Measurements from ENCODE around the gene ASTN2.

ASTN2 gene

GRCh38 chr9:116757030-116757429 lies 657.8 kb downstream of the ASTN2 start:
- H3K4me3 ChIP-seq (ENCODE audit: low read length in 2 of 2): no peak overlapping the region
- H4K91ac ChIP-seq (ENCODE audit: low read depth, low read length, poor library complexity): no peak overlapping the region
- peaks cover 0 to 3% (median 0%) of the 10 kb centered on the region in 3 experiments for H3K27me3 ChIP-seq (ENCODE audit: control insufficient read depth in 3 of 3, insufficient read depth in 3 of 3, low read depth in 1 of 3, low read length in 3 of 3)
- DNase-seq (ENCODE audit: low spot score): no peak
- peaks cover 0 to 2% of the 10 kb centered on the region in 2 donors for H3K9me3 ChIP-seq (replicated peaks in 1 of 2; ENCODE audit: control insufficient read depth in 2 of 2, insufficient read depth in 1 of 2, low read depth in 1 of 2, low read length in 2 of 2)
- no peak overlapping the region for H4K8ac ChIP-seq (ENCODE audit: low read depth, low read length)
- no peak overlapping the region for H3K14ac ChIP-seq (ENCODE audit: low read length)
- H2BK120ac ChIP-seq (ENCODE audit: low read depth, low read length): no peak overlapping the region
- no peak overlapping the region for H3K27ac ChIP-seq (replicated peaks; ENCODE audit: low read length)
- H3K4me2 ChIP-seq (ENCODE audit: insufficient read depth, low read length, poor library complexity, severe bottlenecking): no peak overlapping the region
- H2BK5ac ChIP-seq (ENCODE audit: low read length): no peak overlapping the region
- H3K4me1 ChIP-seq (ENCODE audit: control insufficient read depth in 2 of 2, insufficient read depth in 1 of 2, low read depth in 1 of 2, low read length in 2 of 2): peaks cover 0 to 5% of the 10 kb centered on the region in 2 donors
- H3K18ac ChIP-seq (ENCODE audit: low read length): no peak overlapping the region
- H3K36me3 ChIP-seq (replicated peaks in 1 of 2; ENCODE audit: control insufficient read depth in 2 of 2, insufficient read depth in 2 of 2, low read length in 2 of 2): no peaks in the 10 kb centered on the region
- H3K23ac ChIP-seq (ENCODE audit: low read depth, low read length, poor library complexity): no peak overlapping the region
- WGBS, 2 donors (ENCODE audit: extremely low coverage in 2 of 2, insufficient read length in 2 of 2, insufficient replicate concordance in 1 of 2): no CpG with 5 or more reads among the region's 7 CpGs
- no peak overlapping the region for H2BK15ac ChIP-seq (ENCODE audit: low read length)
- no peak overlapping the region for H2AK5ac ChIP-seq (ENCODE audit: low read depth, low read length)
- no peak overlapping the region for H3K9ac ChIP-seq (ENCODE audit: low read depth, low read length, poor library complexity)
- H3K4ac ChIP-seq (ENCODE audit: low read length): no peak overlapping the region
- H2AFZ ChIP-seq (ENCODE audit: low read length): no peak overlapping the region
- H2BK12ac ChIP-seq (ENCODE audit: low read length): no peak overlapping the region
- no peaks in the 10 kb centered on the region for H3K79me1 ChIP-seq (ENCODE audit: low read depth, low read length)

DNA sequence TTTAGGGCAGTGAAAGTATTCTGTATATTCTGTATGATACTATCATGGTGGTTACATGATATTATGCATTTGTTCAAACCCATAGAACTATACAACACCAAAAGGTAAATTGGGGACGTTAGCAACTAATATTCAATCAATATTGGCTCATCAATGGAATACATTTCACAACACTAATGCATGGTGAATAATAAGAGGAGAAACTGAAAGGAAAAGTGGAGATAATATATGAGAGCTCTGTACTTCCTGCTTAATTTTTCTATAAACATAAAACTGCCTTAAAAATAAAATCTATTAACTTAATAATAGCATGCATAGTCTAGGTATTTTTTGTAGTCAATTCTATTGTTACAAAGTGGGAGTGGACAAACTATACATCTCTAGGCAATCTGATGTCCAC lies 661.5 kb downstream of the ASTN2 start:
- Histone ChIP-seq H4K91ac (ENCODE audit: low read depth, low read length, poor library complexity) (no peak overlapping the region), H3K4me2 (ENCODE audit: insufficient read depth, low read length, poor library complexity, severe bottlenecking) (no peak overlapping the region), H3K79me1 (ENCODE audit: low read depth, low read length) (no peaks in the 10 kb centered on the region), H3K36me3 (replicated peaks in 1 of 2; ENCODE audit: control insufficient read depth in 2 of 2, insufficient read depth in 2 of 2, low read length in 2 of 2) (no peaks in the 10 kb centered on the region), H3K9ac (ENCODE audit: low read depth, low read length, poor library complexity) (no peak overlapping the region), H2BK15ac (ENCODE audit: low read length) (no peak overlapping the region), H3K4me1 (ENCODE audit: control insufficient read depth in 2 of 2, insufficient read depth in 1 of 2, low read depth in 1 of 2, low read length in 2 of 2) (no peaks in the 10 kb centered on the region), H2BK12ac (ENCODE audit: low read length) (no peak overlapping the region), H3K23ac (ENCODE audit: low read depth, low read length, poor library complexity) (no peak overlapping the region), H3K14ac (ENCODE audit: low read length) (no peak overlapping the region), H2AFZ (ENCODE audit: low read length) (no peak overlapping the region), H4K8ac (ENCODE audit: low read depth, low read length) (no peak overlapping the region), H3K27me3 (ENCODE audit: control insufficient read depth in 3 of 3, insufficient read depth in 3 of 3, low read depth in 1 of 3, low read length in 3 of 3) (peaks cover 0 to 3% (median 0%) of the 10 kb centered on the region in 3 experiments), H3K4ac (ENCODE audit: low read length) (no peak overlapping the region), H3K9me3 (replicated peaks in 1 of 2; ENCODE audit: control insufficient read depth in 2 of 2, insufficient read depth in 1 of 2, low read depth in 1 of 2, low read length in 2 of 2) (peaks cover 0 to 2% of the 10 kb centered on the region in 2 donors), H3K4me3 (ENCODE audit: low read length in 2 of 2) (no peak overlapping the region), H2BK5ac (ENCODE audit: low read length) (no peak overlapping the region), H3K27ac (replicated peaks; ENCODE audit: low read length) (no peak overlapping the region), H3K18ac (ENCODE audit: low read length) (no peak overlapping the region), H2AK5ac (ENCODE audit: low read depth, low read length) (no peak overlapping the region), H2BK120ac (ENCODE audit: low read depth, low read length) (no peak overlapping the region)
- no peak for DNase-seq (ENCODE audit: low spot score)
- WGBS, 2 donors (ENCODE audit: extremely low coverage in 2 of 2, insufficient read length in 2 of 2, insufficient replicate concordance in 1 of 2): no CpG with 5 or more reads among the region's 1 CpG

DNA sequence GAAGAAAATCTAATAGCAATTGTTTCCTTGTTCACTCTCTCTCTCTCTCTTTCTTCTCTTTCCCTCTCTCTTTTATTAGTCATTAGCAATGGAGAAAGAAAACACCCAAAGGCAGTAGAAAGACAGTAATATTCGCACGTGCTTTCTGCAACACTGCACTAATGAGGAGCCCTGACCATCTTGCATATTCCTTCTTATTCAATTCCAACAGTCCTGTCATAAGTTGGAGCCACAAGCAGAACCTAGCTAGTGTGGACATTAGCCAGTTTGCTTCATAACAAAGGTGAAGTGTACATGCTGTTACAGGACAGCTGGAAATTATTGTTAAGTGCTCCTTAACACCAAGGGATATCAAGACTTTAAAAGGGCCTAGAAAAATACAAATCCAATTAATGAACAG lies 664.3 kb downstream of the ASTN2 start:
- Histone ChIP-seq H3K23ac (ENCODE audit: low read depth, low read length, poor library complexity) (no peak overlapping the region), H3K4me2 (ENCODE audit: insufficient read depth, low read length, poor library complexity, severe bottlenecking) (no peak overlapping the region), H2AK5ac (ENCODE audit: low read depth, low read length) (no peak overlapping the region), H3K4ac (ENCODE audit: low read length) (no peak overlapping the region), H2BK120ac (ENCODE audit: low read depth, low read length) (no peak overlapping the region), H3K36me3 (replicated peaks in 1 of 2; ENCODE audit: control insufficient read depth in 2 of 2, insufficient read depth in 2 of 2, low read length in 2 of 2) (no peaks in the 10 kb centered on the region), H3K27me3 (ENCODE audit: control insufficient read depth in 3 of 3, insufficient read depth in 3 of 3, low read depth in 1 of 3, low read length in 3 of 3) (no peaks in the 10 kb centered on the region), H3K9ac (ENCODE audit: low read depth, low read length, poor library complexity) (no peak overlapping the region), H3K4me1 (ENCODE audit: control insufficient read depth in 2 of 2, insufficient read depth in 1 of 2, low read depth in 1 of 2, low read length in 2 of 2) (peaks cover 0 to 2% of the 10 kb centered on the region in 2 donors), H3K27ac (replicated peaks; ENCODE audit: low read length) (no peak overlapping the region), H2BK12ac (ENCODE audit: low read length) (no peak overlapping the region), H2AFZ (ENCODE audit: low read length) (no peak overlapping the region), H4K8ac (ENCODE audit: low read depth, low read length) (no peak overlapping the region), H3K4me3 (ENCODE audit: low read length in 2 of 2) (no peak overlapping the region), H2BK5ac (ENCODE audit: low read length) (no peak overlapping the region), H3K14ac (ENCODE audit: low read length) (no peak overlapping the region), H3K9me3 (replicated peaks in 1 of 2; ENCODE audit: control insufficient read depth in 2 of 2, insufficient read depth in 1 of 2, low read depth in 1 of 2, low read length in 2 of 2) (no peaks in the 10 kb centered on the region), H4K91ac (ENCODE audit: low read depth, low read length, poor library complexity) (no peak overlapping the region), H2BK15ac (ENCODE audit: low read length) (no peak overlapping the region), H3K79me1 (ENCODE audit: low read depth, low read length) (no peaks in the 10 kb centered on the region), H3K18ac (ENCODE audit: low read length) (no peak overlapping the region)
- WGBS, 2 donors (ENCODE audit: extremely low coverage in 2 of 2, insufficient read length in 2 of 2, insufficient replicate concordance in 1 of 2): no CpG with 5 or more reads among the region's 2 CpGs
- DNase-seq (ENCODE audit: low spot score): no peak

GRCh38 chr9:116749772-116750171 lies 665.1 kb downstream of the ASTN2 start:
- H3K4me3 ChIP-seq (ENCODE audit: low read length in 2 of 2): no peak overlapping the region
- H3K9ac ChIP-seq (ENCODE audit: low read depth, low read length, poor library complexity): no peak overlapping the region
- no peak overlapping the region for H3K4ac ChIP-seq (ENCODE audit: low read length)
- H3K14ac ChIP-seq (ENCODE audit: low read length): no peak overlapping the region
- H3K4me1 ChIP-seq (ENCODE audit: control insufficient read depth in 2 of 2, insufficient read depth in 1 of 2, low read depth in 1 of 2, low read length in 2 of 2): peaks cover 0 to 2% of the 10 kb centered on the region in 2 donors
- H2BK5ac ChIP-seq (ENCODE audit: low read length): no peak overlapping the region
- no peak overlapping the region for H2BK12ac ChIP-seq (ENCODE audit: low read length)
- H2BK15ac ChIP-seq (ENCODE audit: low read length): no peak overlapping the region
- H4K8ac ChIP-seq (ENCODE audit: low read depth, low read length): no peak overlapping the region
- H3K23ac ChIP-seq (ENCODE audit: low read depth, low read length, poor library complexity): no peak overlapping the region
- no peak overlapping the region for H2AFZ ChIP-seq (ENCODE audit: low read length)
- H3K79me1 ChIP-seq (ENCODE audit: low read depth, low read length): no peaks in the 10 kb centered on the region
- no peaks in the 10 kb centered on the region for H3K36me3 ChIP-seq (replicated peaks in 1 of 2; ENCODE audit: control insufficient read depth in 2 of 2, insufficient read depth in 2 of 2, low read length in 2 of 2)
- no peak overlapping the region for H2BK120ac ChIP-seq (ENCODE audit: low read depth, low read length)
- no peaks in the 10 kb centered on the region for H3K27me3 ChIP-seq (ENCODE audit: control insufficient read depth in 3 of 3, insufficient read depth in 3 of 3, low read depth in 1 of 3, low read length in 3 of 3)
- no peak overlapping the region for H3K27ac ChIP-seq (replicated peaks; ENCODE audit: low read length)
- no CpG with 5 or more reads among the region's 2 CpGs for WGBS, 2 donors (ENCODE audit: extremely low coverage in 2 of 2, insufficient read length in 2 of 2, insufficient replicate concordance in 1 of 2)
- H3K9me3 ChIP-seq (replicated peaks in 1 of 2; ENCODE audit: control insufficient read depth in 2 of 2, insufficient read depth in 1 of 2, low read depth in 1 of 2, low read length in 2 of 2): no peaks in the 10 kb centered on the region
- no peak for DNase-seq (ENCODE audit: low spot score)
- no peak overlapping the region for H4K91ac ChIP-seq (ENCODE audit: low read depth, low read length, poor library complexity)
- no peak overlapping the region for H2AK5ac ChIP-seq (ENCODE audit: low read depth, low read length)
- H3K18ac ChIP-seq (ENCODE audit: low read length): no peak overlapping the region
- H3K4me2 ChIP-seq (ENCODE audit: insufficient read depth, low read length, poor library complexity, severe bottlenecking): no peak overlapping the region
